RWPE1 (cell line): Measurements from ENCODE around the gene TALDO1.

Source experiments
- CTCF ChIA-PET: fragments of 350-600 bp; sonication (Branson Sonifier 250); formaldehyde crosslinking; extraction: SDS; loops from one replicate; lab custom pipeline; 2021; lab: Yijun Ruan, JAX
- POLR2A ChIA-PET: fragments of 400-600 bp; formaldehyde crosslinking; extraction: SDS; loops from one replicate; lab custom pipeline; 2020; ENCODE audit warnings: antibody characterized with exemption; ENCODE audit not compliant: low non-redundant PET; lab: Yijun Ruan, JAX
- DNase-seq: peaks from one replicate; pipeline ENCODE4 v3.0.0; 2012; ENCODE audit warnings: low spot score
- H3K27ac ChIP-seq: fragments of 450-650 bp; 2 replicates; pipeline ENCODE4 v1.5.1; 2017
- TF ChIP-seq, protein P1 (sequence below): fragments of 450-650 bp; conservative IDR thresholded peaks from 2 replicates; pipeline ENCODE4 v1.5.1; 2017; ENCODE audit warnings: low read depth, mild to moderate bottlenecking

The TALDO1 gene

DNA sequence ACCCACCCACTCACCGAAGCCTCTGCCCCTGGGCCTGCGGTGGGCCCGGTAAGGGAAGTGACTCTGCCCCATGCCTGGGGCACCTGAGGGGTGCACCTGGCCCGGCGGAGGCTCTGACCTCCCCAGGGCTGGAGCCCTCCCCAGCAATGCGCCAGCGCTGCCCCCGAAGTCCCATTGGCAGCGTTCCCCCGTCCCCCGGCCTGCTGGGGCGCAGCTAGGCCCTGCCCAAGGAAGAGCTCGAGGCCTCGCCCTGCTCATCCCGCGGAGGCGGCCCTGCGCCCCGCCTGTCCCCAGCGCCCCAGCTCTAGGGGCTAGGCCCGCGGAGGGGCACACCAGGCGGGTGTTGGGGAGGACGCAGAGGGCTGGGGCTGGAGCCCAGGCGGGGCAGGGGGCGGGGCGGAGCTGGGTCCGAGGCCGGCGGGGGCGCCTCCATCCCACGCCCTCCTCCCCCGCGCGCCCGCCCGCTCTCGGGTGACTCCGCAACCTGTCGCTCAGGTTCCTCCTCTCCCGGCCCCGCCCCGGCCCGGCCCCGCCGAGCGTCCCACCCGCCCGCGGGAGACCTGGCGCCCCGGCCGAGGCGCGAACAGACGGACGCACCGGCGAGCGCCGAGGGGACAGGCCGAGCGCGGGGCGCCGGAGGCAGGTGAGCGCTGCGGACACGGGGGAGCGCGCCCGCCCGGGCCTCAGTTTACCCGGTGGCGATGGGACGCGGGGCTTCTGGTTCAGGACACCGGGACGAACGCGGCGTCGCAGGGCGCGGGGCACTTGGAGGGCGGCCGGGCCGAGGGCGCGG, 41.4 kb upstream of the TALDO1 start, which contains the start of gene EPS8L2:
EPS8L2 (plus strand) TSS at position 586 of the 793 bp plus-strand sequence. CDS start 3,177 bp downstream, outside the sequence.
- TF ChIP-seq, protein P1, sequence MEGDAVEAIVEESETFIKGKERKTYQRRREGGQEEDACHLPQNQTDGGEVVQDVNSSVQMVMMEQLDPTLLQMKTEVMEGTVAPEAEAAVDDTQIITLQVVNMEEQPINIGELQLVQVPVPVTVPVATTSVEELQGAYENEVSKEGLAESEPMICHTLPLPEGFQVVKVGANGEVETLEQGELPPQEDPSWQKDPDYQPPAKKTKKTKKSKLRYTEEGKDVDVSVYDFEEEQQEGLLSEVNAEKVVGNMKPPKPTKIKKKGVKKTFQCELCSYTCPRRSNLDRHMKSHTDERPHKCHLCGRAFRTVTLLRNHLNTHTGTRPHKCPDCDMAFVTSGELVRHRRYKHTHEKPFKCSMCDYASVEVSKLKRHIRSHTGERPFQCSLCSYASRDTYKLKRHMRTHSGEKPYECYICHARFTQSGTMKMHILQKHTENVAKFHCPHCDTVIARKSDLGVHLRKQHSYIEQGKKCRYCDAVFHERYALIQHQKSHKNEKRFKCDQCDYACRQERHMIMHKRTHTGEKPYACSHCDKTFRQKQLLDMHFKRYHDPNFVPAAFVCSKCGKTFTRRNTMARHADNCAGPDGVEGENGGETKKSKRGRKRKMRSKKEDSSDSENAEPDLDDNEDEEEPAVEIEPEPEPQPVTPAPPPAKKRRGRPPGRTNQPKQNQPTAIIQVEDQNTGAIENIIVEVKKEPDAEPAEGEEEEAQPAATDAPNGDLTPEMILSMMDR = no peak
- DNase-seq = no peak
- H3K27ac ChIP-seq = peak within 1 kb of the TSS; percentile 97
- CTCF ChIA-PET = interaction anchor here (1.0 to 1.3 kb wide), 2 partner anchors 17 to 92 kb away, joined by 3 read pairs; no protein-coding TSS in a partner anchor
- POLR2A ChIA-PET = interaction anchor here (0.5 to 1.2 kb wide), 3 partner anchors 13 to 22 kb away, joined by 3 to 4 read pairs (median 4); no protein-coding TSS in a partner anchor

DNA sequence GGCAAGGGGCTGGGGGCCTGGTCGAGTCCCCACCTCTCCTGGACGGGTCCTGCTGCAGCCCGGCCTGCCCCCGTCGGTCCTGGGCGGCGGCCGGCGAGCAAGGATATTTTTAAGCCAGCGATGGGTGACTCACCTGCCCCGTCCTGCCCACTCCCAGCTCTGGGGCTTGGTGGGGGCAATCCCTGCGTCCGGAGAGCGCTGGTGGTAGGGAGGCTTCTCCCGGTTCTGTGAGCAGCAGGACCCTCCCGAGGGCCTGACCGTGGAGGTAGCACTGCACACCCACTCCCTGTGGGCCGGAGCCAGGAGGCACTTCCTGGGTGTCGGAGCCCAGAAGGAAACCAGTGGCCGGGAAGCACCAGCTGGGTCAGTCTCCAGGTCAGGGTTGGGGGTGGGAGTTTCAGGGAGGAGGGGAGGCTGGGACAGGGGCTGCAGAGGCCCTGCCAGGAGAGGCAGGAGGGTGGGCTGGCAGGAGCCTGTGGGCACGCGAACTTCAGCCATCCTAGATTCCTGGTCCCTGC, 40.8 kb upstream of the TALDO1 start:
- ChIA-PET CTCF (interaction anchor here (0.6 to 1.3 kb wide), 3 partner anchors 8 to 93 kb away, joined by 3 to 4 read pairs (median 3); no protein-coding TSS in a partner anchor), POLR2A (interaction anchor here (0.7 to 1.2 kb wide), 4 partner anchors 9 to 21 kb away, joined by 3 to 5 read pairs (median 4); partner anchors contain the start of genes DEAF1 and TMEM80)
- DNase-seq = no peak
- TF ChIP-seq, protein P1 = no peak
- peak overlapping the region; percentile 97 for H3K27ac ChIP-seq

DNA sequence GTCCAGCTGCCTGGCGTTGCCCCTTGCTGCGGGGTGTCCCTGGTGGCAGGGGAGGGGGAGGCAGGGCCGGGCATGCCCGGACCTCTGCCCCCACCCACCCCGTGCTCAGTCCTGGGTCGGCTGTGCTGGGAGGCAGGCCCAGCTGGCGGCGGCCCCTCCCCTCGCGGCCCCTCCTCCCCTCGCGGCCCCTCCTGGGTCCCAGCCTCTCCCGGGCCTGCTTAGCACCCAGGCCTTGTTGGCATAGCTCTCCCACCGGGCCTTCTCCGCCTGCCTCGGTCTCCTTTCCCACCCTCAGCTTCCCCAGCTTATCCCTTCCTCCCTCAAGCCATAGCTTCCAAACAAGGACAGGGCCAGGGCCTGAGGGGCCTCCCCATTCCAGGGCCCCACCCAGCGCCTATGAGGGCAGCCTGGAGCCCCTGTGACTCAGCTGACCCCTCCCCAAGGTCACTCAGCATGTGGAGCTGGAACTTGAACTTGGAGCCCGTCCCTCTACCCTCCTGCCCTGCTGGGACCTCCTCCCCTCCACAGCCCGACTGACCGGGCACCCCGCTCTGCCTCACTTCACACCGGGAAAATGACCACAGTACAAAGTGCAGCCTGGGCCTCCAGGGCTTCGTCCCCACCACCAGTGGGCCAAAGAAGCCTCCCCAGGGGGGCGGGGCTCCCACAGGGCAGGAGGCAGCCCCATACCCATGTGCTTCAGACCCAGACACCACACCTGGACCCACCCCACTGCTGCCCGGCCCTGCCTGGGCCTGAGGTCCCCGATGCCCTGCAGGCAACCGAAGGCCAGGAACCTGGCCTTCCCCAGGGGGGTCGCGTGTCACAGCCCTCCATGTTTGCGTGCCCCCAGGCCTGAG, 40.1 kb upstream of the TALDO1 start:
- ChIA-PET POLR2A (interaction anchor here (0.7 to 1.2 kb wide), 4 partner anchors 10 to 20 kb away, joined by 3 to 5 read pairs (median 4); partner anchors contain the start of genes DEAF1 and TMEM80), CTCF (interaction anchor here (0.6 to 1.3 kb wide), 4 partner anchors 9 to 296 kb away, joined by 3 to 4 read pairs (median 3); no protein-coding TSS in a partner anchor)
- DNase-seq = no peak
- TF ChIP-seq, protein P1 = no peak
- peak overlapping the region; percentile 97 for H3K27ac ChIP-seq

DNA sequence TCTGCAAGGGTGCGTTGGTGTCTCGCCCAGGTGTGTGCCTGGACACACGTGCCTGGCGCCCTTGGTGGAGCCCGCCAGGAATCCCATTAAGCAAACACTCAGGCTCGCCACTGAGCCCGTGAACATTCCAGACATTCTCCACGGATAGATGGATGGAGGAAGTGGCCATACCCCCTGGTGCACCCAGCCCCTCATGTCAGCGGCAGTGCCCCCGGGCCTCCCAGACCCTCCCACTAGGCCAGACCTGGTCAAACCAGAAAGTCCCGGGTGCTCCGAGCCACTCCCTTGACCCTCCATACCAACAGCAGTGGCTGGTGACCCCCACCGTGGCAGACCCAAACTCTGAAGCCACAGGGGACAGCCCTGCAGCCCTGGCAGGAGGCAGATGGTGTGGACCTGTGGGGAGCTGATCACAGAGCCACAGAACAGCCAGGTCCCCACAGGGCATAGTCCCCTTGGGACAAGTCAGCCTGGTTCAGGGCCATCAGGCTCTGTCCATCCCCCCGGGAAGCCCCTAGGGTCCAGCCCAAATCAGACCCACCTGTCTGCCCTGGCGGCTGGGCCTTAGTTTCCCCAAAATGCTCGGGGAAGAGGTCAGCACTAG, 39.3 kb upstream of the TALDO1 start:
- peak overlapping the region; percentile 97 for H3K27ac ChIP-seq
- ChIA-PET POLR2A (no interaction called here), CTCF (no interaction called here)
- TF ChIP-seq, protein P1 = no peak
- DNase-seq = no peak

DNA sequence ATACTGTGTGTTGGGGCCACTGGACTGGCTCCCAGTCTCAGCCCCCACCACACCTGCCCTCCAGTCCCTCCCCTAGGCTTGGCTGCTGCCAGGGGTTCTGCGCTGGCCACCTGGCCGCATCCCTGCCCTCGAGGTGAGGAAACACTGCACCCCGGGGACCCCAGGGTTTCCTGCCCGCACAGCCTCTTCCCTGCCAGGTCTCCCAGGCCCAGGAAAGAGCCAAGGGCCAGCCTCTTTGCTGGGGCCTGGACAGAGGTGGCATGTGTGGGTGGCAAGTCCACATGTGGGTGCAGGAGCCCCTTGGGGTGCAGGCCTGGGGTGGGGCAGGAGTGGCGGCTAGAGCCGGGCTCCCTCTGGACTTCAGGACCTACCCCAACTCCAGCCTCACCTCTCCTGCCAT, 38.8 kb upstream of the TALDO1 start:
- peak overlapping the region; percentile 97 for H3K27ac ChIP-seq
- TF ChIP-seq, protein P1 = no peak
- DNase-seq = no peak
- POLR2A ChIA-PET = no interaction called here
- CTCF ChIA-PET = no interaction called here
